GM23248 (cell line): Measurements from ENCODE around the gene ACOT7.

Experiments used
- EZH2 ChIP-seq: fragments of 200-600 bp; sonication (generic); IDR thresholded peaks from 2 replicates; pipeline ENCODE4 v1.6.1; 2018; ENCODE audit warnings: antibody characterized with exemption, mild to moderate bottlenecking; ENCODE audit not compliant: insufficient read depth, poor library complexity, severe bottlenecking
- EZH2phosphoT487 ChIP-seq: fragments of 200-600 bp; sonication (generic); IDR thresholded peaks from 2 replicates; pipeline ENCODE4 v1.6.1; 2018; ENCODE audit warnings: antibody characterized with exemption, moderate library complexity, mild to moderate bottlenecking, low read depth; ENCODE audit not compliant: insufficient read depth

DNA sequence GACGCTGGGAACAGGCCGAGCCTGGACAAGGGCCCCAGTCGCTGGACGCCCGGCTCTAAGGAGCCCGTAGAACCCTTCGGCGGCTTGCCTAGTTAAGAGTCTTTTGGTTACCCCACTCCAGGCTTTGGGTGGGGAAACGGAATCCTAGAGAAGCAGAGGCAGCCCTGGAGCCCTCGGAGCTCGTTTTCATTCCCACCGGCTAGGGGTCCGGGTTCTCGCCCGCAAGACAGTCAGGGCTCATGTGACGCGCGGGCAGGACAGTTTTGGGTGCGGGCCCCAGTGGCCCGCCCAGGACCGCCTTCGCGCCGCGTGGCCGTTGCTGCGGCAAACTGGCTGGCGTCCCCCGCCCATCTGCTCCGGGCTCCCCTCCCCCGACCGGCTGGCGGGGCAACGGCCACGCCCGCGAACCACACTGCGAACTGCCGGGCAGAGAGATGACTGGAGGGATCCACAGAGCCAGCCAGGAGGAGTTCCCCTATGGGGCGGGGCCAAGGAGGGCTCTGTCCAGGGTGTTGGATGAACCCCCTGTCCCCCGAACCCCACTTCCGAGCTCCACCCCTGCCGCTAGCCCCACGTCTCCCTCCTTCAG is 27.0 kb upstream of the ACOT7 start:
- TF ChIP-seq EZH2 = peak; percentile 54
- TF ChIP-seq EZH2phosphoT487 = no peak
